GM12891 (cell line): ENCODE results near the gene SASH1.

Source experiments
- DNase-seq: peaks from one replicate; pipeline ENCODE4 v3.0.0; 2011; ENCODE audit warnings: low spot score; ENCODE audit not compliant: insufficient read length
- FAIRE-seq: peaks from 2 replicates; lab custom pipeline; 2011; peaks lifted over from hg19 to GRCh38; lab: Jason Lieb, UNC
- PAX5 ChIP-seq: IDR thresholded peaks from 2 replicates; pipeline ENCODE4 v1.6.1; 2011; ENCODE audit warnings: low read length, moderate library complexity, mild to moderate bottlenecking; ENCODE audit not compliant: insufficient read depth, severe bottlenecking
- POLR2A ChIP-seq: IDR thresholded peaks from 2 replicates; pipeline ENCODE4 v1.6.1; 2011; ENCODE audit warnings: low read depth, low read length, control low read depth
- POLR2AphosphoS5 ChIP-seq: IDR thresholded peaks from 2 replicates; pipeline ENCODE4 v1.6.1; 2011; ENCODE audit warnings: low read depth, low read length, control low read depth
- POU2F2 ChIP-seq: IDR thresholded peaks from 2 replicates; pipeline ENCODE4 v1.6.1; 2011; ENCODE audit warnings: low read depth, mild to moderate bottlenecking, control low read depth, low read length, moderate library complexity
- SPI1 ChIP-seq: IDR thresholded peaks from 2 replicates; pipeline ENCODE4 v1.6.1; 2011; ENCODE audit warnings: low read depth, low read length, control low read depth
- TAF1 ChIP-seq: IDR thresholded peaks from 2 replicates; pipeline ENCODE4 v1.6.1; 2011; ENCODE audit warnings: low read depth, low read length, control low read depth

SASH1 gene

DNA sequence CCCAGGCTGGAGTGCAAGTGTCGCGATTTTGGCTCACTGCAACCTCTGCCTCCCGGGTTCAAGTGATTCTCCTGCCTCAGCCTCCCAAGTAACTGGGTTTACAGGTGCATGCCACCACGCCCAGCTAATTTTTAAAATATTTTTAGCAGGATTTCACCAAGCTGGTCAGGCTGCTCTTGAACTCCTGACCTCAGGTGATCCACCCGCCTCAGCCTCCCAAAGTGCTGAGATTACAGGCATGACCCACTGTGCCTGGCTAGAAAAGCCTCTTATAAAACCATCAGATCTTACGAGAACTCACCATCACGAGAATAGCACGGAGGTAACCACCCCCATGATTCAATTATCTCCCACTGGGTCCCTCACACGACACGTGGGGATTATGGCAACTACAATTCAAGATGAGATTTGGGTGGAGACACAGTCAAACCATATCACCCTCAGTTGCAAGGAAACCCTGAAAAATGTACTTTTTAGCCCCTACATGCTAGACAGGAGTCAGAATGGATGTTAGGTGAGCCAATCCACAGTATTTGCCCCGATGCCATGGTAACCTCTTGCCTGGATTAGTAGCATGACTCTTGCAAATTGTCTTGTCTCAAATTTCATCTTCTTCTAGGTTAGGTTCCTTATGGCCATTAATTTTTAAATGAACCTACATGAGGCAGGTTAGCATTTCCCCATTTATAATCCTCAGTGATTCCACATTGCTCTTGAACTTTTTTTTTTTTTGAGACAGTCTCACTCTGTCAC lies 17.1 kb upstream of the SASH1 start:
- FAIRE-seq (no peak), DNase-seq (no peak)
- no peak for TF ChIP-seq PAX5
- no peak for TF ChIP-seq TAF1
- TF ChIP-seq POLR2AphosphoS5 = no peak
- TF ChIP-seq POU2F2 = no peak
- no peak for TF ChIP-seq SPI1
- TF ChIP-seq POLR2A = no peak

DNA sequence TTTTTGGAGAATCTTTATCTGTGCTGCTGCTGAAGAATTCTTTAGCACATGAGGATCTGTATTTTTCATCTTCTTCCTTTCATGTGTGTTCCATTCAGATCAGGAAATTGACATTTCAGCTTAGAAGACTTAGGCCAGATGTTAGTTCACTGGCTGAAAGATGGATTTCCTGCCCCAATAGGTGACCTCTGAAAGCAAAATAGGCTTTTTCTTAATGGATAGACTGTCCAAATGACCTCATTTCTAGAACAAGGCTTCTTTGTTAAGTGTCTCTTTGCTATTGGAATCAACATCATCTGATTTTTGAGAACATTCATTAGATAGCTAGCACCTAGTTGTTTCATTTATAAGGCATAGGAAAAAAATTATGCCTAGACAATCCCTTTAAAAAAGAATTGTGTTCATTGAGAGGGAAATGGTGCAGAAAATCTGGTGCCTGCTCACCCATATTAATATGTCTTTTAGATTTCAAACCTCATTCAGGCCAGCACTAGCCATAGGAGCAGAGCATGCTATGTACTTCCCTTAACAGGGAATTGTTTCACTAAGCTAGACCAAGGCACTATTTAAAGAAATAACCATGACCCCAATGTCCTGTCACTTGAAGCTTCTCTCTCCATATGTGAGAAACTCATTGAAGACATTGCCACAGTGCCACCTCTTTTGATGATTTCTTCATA lies 13.6 kb upstream of the SASH1 start:
- FAIRE-seq (no peak), DNase-seq (no peak)
- TF ChIP-seq PAX5 = no peak
- TF ChIP-seq POU2F2 = no peak
- no peak for TF ChIP-seq POLR2A
- no peak for TF ChIP-seq POLR2AphosphoS5
- TF ChIP-seq SPI1 = no peak
- TF ChIP-seq TAF1 = no peak

DNA sequence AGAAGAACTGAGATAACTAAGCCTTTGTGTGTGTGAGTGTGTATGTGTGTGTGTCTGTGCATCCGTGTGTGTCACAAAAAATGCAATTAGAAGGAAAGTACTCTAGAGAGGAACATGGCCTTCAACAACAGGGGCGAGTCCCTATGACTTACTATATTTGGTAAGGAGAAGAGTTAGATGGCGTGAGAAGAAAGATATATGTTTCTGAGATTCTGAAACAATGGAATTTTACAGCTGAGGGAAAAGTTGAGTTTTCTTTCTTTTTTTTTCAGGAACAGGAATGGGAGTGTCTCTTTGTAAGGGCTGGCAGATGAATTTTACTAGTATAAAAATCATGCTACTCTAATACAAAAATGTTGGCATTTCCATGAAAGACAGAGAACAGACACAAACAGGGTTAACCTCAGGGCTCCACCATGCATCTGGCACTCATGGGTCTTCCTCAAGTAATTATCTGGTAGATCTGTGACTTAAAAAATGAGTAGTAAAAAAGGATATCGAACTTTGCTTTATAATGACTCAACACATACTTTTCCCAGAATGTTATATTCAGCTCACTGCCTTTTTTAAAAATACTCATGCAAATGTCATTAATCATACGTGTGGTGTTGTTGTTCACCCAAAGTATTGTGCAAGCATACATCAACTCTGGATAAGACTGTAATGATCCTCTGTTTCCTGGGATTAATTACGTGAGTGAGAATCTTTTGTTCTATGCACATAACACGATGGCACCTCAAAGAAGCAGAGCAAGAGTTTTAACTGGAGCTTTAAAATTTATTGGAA lies 12.8 kb upstream of the SASH1 start:
- no peak for DNase-seq
- no peak for FAIRE-seq
- TF ChIP-seq POLR2A (no peak), SPI1 (no peak), TAF1 (no peak), POLR2AphosphoS5 (no peak), PAX5 (no peak), POU2F2 (no peak)

- no peak for DNase-seq
- no peak for TF ChIP-seq PAX5
- TF ChIP-seq POU2F2 = no peak
- TF ChIP-seq TAF1 = no peak
- no peak for TF ChIP-seq POLR2AphosphoS5
- no peak for TF ChIP-seq SPI1
- no peak for TF ChIP-seq POLR2A
- FAIRE-seq = no peak
These were observed 10.6 kb upstream of the SASH1 start for GRCh38 chr6:148332088-148332487.

- DNase-seq (no peak), FAIRE-seq (no peak)
- TF ChIP-seq POLR2AphosphoS5 (no peak), PAX5 (no peak), SPI1 (no peak), TAF1 (no peak), POU2F2 (no peak), POLR2A (no peak)
These were observed 5.7 kb upstream of the SASH1 start for GRCh38 chr6:148336901-148337300.

DNA sequence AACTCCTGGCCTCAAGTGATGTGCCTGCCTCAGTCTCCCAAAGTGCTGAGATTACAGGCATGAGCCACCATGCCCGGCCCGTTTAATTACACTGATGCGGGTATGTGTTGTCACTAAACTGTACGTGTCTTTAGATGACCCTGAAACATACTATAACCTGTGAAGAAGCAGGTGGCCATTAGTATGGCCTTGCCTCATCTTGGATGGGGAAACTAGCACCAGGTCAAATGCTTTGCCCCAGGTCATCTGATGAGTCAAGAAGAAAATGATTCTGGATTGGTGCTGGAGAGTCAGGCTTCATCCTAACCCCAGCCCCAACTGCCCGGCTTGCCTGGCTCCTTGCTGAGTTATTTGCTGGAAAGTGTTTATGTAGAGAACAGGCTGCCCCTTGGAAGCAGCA lies 2.9 kb upstream of the SASH1 start:
- DNase-seq (no peak), FAIRE-seq (no peak)
- TF ChIP-seq PAX5 (no peak), POLR2AphosphoS5 (no peak), POU2F2 (no peak), TAF1 (no peak), POLR2A (no peak)

DNA sequence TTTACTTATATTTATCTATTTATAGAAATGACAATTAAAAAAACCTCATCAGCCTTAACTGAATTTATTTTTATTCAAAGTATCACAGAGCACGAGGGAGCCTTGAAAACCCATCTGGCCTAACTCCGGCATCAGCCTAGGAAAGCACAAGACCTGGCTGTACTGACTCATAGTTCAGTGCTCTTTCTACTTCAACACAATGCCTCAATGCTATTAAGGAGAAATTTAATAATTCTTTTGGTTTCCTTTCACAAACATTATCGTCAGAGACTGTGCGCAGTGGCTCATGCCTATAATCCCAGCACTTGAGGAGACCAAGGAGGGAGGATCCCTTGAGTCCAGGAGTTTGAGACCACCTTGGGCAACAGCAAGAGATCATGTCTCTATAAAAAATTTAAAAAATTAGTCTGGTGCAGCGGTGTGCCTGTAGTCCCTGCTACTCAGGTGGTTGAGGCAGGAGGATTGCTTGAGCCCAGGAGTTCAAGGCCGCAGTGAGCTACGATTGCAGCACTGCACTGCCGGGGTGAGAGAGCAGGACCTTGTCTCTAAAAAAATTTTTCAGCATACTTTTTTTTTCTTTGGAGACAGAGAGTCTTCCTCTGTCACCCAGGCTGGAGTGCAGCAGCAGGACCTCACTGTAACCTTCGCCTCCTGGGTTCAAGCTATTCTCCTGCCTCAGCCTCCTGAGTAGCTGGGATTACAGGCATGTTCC lies 1.9 kb upstream of the SASH1 start:
- DNase-seq (no peak), FAIRE-seq (no peak)
- no peak for TF ChIP-seq POLR2A
- TF ChIP-seq SPI1 = no peak
- TF ChIP-seq POU2F2 = no peak
- TF ChIP-seq PAX5 = no peak
- TF ChIP-seq TAF1 = no peak
- no peak for TF ChIP-seq POLR2AphosphoS5

GRCh38 chr6:148342100-148342349 lies 613 bp upstream of the SASH1 start:
- TF ChIP-seq POU2F2 (no peak), POLR2A (no peak), PAX5 (no peak), POLR2AphosphoS5 (no peak), TAF1 (no peak), SPI1 (no peak)
- DNase-seq (no peak), FAIRE-seq (no peak)

GRCh38 chr6:148343047-148343782 lies 577 bp downstream of the SASH1 start:
- TF ChIP-seq PAX5 (no peak), SPI1 (no peak), POU2F2 (no peak), POLR2AphosphoS5 (no peak), POLR2A (no peak)
- DNase-seq (no peak), FAIRE-seq (no peak)

DNA sequence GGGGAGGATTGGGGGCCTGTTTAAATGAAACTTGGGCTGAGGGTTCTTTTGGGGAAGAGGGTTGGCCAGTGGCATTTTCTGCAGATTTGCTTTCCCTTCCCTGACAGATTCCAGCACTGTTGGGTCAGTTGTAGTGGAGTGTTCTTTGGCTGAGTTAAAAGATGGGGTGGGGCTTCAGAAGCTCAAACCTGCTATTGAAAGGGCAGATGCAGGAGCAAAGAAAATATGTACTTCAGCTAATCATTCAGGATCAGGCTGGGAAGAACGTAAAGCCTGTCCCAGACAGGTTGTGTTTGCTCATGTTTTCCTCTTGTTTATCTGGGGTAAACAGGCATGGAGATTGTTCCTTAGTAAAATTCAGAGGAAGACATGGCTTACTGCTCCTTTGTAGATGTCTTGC lies 2.5 kb downstream of the SASH1 start:
- FAIRE-seq (no peak), DNase-seq (no peak)
- TF ChIP-seq TAF1 (no peak), PAX5 (no peak), POU2F2 (no peak), SPI1 (no peak), POLR2A (no peak), POLR2AphosphoS5 (no peak)
